ENCODE data around the gene TMEM220. TPM values are rescaled to one million over a fixed set of nuclear protein-coding genes. Genes with fewer than 3 reads are reported as not detected.

Gene TMEM220
- total and polyA plus RNA-seq, 10 of the 15 experiments (the other 5 are each of a cell fraction or from before 2014, with no cell fraction given): 0.02 to 0.30 (median 0.06) TPM; not detected in 1

DNA sequence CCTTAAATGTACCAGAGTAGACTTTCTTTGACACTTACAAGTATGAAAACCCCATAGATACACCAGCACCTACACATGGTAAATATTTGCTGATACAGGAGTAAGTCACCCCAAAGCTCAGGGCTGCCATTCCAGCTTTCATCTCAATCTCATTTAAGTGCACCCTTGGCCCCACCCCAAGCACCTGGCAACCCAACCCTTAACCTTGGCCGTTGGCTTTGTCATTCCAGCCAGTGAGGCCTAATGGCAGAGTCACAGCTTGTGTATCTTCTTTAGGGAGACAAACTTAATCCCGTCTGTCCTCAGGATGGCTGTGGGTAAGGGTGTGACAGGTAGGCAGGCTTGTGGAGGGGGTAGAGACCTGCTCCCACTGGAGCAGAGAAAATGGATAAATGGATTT, 31.5 kb upstream of the TMEM220 start (continued):
- TF ChIP-seq, protein P1, sequence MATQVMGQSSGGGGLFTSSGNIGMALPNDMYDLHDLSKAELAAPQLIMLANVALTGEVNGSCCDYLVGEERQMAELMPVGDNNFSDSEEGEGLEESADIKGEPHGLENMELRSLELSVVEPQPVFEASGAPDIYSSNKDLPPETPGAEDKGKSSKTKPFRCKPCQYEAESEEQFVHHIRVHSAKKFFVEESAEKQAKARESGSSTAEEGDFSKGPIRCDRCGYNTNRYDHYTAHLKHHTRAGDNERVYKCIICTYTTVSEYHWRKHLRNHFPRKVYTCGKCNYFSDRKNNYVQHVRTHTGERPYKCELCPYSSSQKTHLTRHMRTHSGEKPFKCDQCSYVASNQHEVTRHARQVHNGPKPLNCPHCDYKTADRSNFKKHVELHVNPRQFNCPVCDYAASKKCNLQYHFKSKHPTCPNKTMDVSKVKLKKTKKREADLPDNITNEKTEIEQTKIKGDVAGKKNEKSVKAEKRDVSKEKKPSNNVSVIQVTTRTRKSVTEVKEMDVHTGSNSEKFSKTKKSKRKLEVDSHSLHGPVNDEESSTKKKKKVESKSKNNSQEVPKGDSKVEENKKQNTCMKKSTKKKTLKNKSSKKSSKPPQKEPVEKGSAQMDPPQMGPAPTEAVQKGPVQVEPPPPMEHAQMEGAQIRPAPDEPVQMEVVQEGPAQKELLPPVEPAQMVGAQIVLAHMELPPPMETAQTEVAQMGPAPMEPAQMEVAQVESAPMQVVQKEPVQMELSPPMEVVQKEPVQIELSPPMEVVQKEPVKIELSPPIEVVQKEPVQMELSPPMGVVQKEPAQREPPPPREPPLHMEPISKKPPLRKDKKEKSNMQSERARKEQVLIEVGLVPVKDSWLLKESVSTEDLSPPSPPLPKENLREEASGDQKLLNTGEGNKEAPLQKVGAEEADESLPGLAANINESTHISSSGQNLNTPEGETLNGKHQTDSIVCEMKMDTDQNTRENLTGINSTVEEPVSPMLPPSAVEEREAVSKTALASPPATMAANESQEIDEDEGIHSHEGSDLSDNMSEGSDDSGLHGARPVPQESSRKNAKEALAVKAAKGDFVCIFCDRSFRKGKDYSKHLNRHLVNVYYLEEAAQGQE (IDR thresholded peaks at IDR 0.05; ENCODE audit: low read depth, low read length): no peak
- no peak for TF ChIP-seq PAX5 (IDR thresholded peaks at IDR 0.05; ENCODE audit: borderline replicate concordance, low read depth, low read length)
- TF ChIP-seq, protein P2, sequence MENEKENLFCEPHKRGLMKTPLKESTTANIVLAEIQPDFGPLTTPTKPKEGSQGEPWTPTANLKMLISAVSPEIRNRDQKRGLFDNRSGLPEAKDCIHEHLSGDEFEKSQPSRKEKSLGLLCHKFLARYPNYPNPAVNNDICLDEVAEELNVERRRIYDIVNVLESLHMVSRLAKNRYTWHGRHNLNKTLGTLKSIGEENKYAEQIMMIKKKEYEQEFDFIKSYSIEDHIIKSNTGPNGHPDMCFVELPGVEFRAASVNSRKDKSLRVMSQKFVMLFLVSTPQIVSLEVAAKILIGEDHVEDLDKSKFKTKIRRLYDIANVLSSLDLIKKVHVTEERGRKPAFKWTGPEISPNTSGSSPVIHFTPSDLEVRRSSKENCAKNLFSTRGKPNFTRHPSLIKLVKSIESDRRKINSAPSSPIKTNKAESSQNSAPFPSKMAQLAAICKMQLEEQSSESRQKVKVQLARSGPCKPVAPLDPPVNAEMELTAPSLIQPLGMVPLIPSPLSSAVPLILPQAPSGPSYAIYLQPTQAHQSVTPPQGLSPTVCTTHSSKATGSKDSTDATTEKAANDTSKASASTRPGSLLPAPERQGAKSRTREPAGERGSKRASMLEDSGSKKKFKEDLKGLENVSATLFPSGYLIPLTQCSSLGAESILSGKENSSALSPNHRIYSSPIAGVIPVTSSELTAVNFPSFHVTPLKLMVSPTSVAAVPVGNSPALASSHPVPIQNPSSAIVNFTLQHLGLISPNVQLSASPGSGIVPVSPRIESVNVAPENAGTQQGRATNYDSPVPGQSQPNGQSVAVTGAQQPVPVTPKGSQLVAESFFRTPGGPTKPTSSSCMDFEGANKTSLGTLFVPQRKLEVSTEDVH (IDR thresholded peaks at IDR 0.05; ENCODE audit: low read depth, partially characterized antibody): no peak
- no peak for TF ChIP-seq SP1 (IDR thresholded peaks at IDR 0.05; ENCODE audit: low read depth, low read length)
- no peak for TF ChIP-seq NFYA (IDR thresholded peaks at IDR 0.05; ENCODE audit: borderline replicate concordance, low read depth, low read length)

DNA sequence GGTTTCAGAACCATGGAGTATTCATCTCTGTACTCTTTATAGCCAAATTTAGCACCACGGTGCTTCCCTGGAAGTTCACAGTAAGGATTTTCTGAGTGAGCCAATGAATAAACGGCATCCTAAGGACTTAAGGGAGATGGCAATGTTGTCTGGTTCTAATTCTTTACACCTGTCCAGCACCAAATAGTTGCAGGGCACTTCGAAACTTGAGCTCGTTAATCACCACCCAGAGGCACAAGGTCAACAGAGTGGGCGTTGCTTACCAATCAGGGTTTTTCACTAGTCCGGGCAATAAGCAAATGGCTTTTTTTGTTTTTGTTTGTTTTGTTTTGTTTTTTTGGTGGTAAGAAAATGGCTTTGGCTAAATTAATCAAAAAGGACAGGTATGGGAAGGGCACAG, 28.2 kb upstream of the TMEM220 start:
- Histone ChIP-seq H3K4me1 (ENCODE audit: control insufficient read depth, insufficient read depth, low read length) (no peaks in the 10 kb centered on the region), H3K27ac (ENCODE audit: control insufficient read depth, insufficient read depth) (no peak overlapping the region), H3K9me3 (replicated peaks; ENCODE audit: control insufficient read depth, insufficient read depth, low read length) (no peaks in the 10 kb centered on the region), H3K4me3 (no peak overlapping the region), H4K20me1 (ENCODE audit: control insufficient read depth, insufficient read depth) (no peaks in the 10 kb centered on the region), H3K27me3 (replicated peaks in 1 of 2; ENCODE audit: control insufficient read depth in 2 of 2, insufficient read depth in 2 of 2, low read length in 1 of 2) (no peaks in the 10 kb centered on the region), H3K4me2 (ENCODE audit: control insufficient read depth, insufficient read depth) (no peak overlapping the region), H3K9ac (ENCODE audit: control insufficient read depth, insufficient read depth, low read length) (no peak overlapping the region), H3K36me3 (ENCODE audit: control insufficient read depth in 2 of 2, insufficient read depth in 2 of 2, low read length in 1 of 2) (no peaks in the 10 kb centered on the region), H2AFZ (ENCODE audit: control insufficient read depth, low read depth, low read length) (no peak overlapping the region), H3K79me2 (ENCODE audit: control insufficient read depth, insufficient read depth, low read length) (no peaks in the 10 kb centered on the region)
- TF ChIP-seq ASH2L (IDR thresholded peaks at IDR 0.05; ENCODE audit: borderline replicate concordance, low read depth) (no peak), NR2F1 (conservative IDR thresholded peaks at IDR 0.05) (0 out of 2 replicates have a peak, but pooled peaks have one; percentile 16)
- SMC1A ChIA-PET (ENCODE audit: uncharacterized antibody, unreplicated experiment): no interaction called here
- RAD21 ChIA-PET (ENCODE audit: unreplicated experiment): no interaction called here
- in situ Hi-C loops (cut with MboI): no loop called here
- DNase-seq (ENCODE audit: low read depth, low spot score) (no peak), FAIRE-seq (no peak), ATAC-seq (no peak)
- CTCF ChIA-PET: interaction anchor here (0.8 kb wide), 1 partner anchor 10 kb away, joined by 3 read pairs; no protein-coding TSS in a partner anchor
- BruUV-seq (replicated peaks): no TSS peak
- 28% methylated on average over 6 of the region's 6 CpGs for WGBS (ENCODE audit: insufficient coverage, insufficient replicate concordance, low lambda C conversion rate, missing lambda C conversion rate)
- intact Hi-C loops (cut with micrococcal nuclease; ENCODE audit: unreplicated experiment): no loop called here
- POLR2A ChIA-PET: no interaction called here

Data from GM12878 (cell line).